Measurements from ENCODE around the gene JDP2. TPM values are rescaled to one million over a fixed set of nuclear protein-coding genes. Genes with fewer than 3 reads are reported as not detected.

JDP2 gene
- total RNA-seq, 1 experiment from 2014 or later = 22.8 TPM

- no peak overlapping the region for H3K27ac ChIP-seq (ENCODE audit: insufficient read length, low read depth, low read length)
- no peak overlapping the region for H2BK5ac ChIP-seq (ENCODE audit: insufficient read length, low read length)
- H3K23ac ChIP-seq (ENCODE audit: insufficient read length, low read depth, low read length) = no peak overlapping the region
- H2BK15ac ChIP-seq (ENCODE audit: low read depth, low read length) = no peak overlapping the region
- H3K79me2 ChIP-seq (ENCODE audit: insufficient read depth, low read length) = no peaks in the 10 kb centered on the region
- H4K5ac ChIP-seq (ENCODE audit: insufficient read length, low read depth, low read length) = no peak overlapping the region
- H3K4me3 Mint-ChIP-seq = no peak overlapping the region
- peaks cover 2% of the 10 kb centered on the region; the same call in 1 of the 2 replicates for H3K4me1 ChIP-seq (ENCODE audit: insufficient read depth, low read length)
- H3K36me3 Mint-ChIP-seq (ENCODE audit: insufficient read depth in 1 of 3, low read depth in 3 of 3) = no peaks in the 10 kb centered on the region
- WGBS (ENCODE audit: extremely low coverage, insufficient read length, low lambda C conversion rate) = no CpG with 5 or more reads among the region's 7 CpGs
- H3K18ac ChIP-seq (ENCODE audit: insufficient read length, low read depth, low read length) = no peak overlapping the region
- no peak overlapping the region for H3K56ac ChIP-seq (ENCODE audit: insufficient read length, low read depth, low read length)
- H3K23me2 ChIP-seq (ENCODE audit: insufficient read length, low read depth, low read length, poor library complexity, severe bottlenecking) = no peaks in the 10 kb centered on the region
- no peak overlapping the region for H4K8ac ChIP-seq (replicated peaks; ENCODE audit: insufficient read length, low read depth, low read length)
- no peaks in the 10 kb centered on the region for H4K20me1 ChIP-seq (ENCODE audit: control insufficient read depth, insufficient read depth, insufficient read length)
- no peak overlapping the region for H4K91ac ChIP-seq (ENCODE audit: insufficient read length, low read depth, low read length)
- H3K4me2 ChIP-seq (ENCODE audit: insufficient read depth, insufficient read length, low read length) = no peak overlapping the region
- TF ChIP-seq, protein P1, sequence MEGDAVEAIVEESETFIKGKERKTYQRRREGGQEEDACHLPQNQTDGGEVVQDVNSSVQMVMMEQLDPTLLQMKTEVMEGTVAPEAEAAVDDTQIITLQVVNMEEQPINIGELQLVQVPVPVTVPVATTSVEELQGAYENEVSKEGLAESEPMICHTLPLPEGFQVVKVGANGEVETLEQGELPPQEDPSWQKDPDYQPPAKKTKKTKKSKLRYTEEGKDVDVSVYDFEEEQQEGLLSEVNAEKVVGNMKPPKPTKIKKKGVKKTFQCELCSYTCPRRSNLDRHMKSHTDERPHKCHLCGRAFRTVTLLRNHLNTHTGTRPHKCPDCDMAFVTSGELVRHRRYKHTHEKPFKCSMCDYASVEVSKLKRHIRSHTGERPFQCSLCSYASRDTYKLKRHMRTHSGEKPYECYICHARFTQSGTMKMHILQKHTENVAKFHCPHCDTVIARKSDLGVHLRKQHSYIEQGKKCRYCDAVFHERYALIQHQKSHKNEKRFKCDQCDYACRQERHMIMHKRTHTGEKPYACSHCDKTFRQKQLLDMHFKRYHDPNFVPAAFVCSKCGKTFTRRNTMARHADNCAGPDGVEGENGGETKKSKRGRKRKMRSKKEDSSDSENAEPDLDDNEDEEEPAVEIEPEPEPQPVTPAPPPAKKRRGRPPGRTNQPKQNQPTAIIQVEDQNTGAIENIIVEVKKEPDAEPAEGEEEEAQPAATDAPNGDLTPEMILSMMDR (conservative IDR thresholded peaks at IDR 0.05) = no peak
- peaks cover 4% of the 10 kb centered on the region for H3K27me3 Mint-ChIP-seq (ENCODE audit: low read depth)
- no peak overlapping the region for H2BK12ac ChIP-seq (ENCODE audit: insufficient read length, low read depth, low read length)
- H2BK120ac ChIP-seq (ENCODE audit: low read depth, low read length, poor library complexity, severe bottlenecking) = no peak overlapping the region
- no peaks in the 10 kb centered on the region for H3K9me3 ChIP-seq (ENCODE audit: control insufficient read depth, low read depth, low read length)
- no peak overlapping the region for H3K4ac ChIP-seq (ENCODE audit: low read depth, low read length)
- DNase-seq = no peak
- H2AK5ac ChIP-seq (ENCODE audit: insufficient read length, low read length) = no peak overlapping the region
- H3K27me3 ChIP-seq (ENCODE audit: insufficient read depth, low read length) = no peaks in the 10 kb centered on the region
- no peak overlapping the region for H3K9ac ChIP-seq (ENCODE audit: extremely low read depth, insufficient read length, low read length)
- peaks cover 7 to 10% of the 10 kb centered on the region in 2 experiments for H3K4me1 Mint-ChIP-seq
- H3K79me1 ChIP-seq (ENCODE audit: insufficient read depth, low read depth, low read length, poor library complexity, severe bottlenecking) = no peaks in the 10 kb centered on the region
- no peak overlapping the region for H2BK20ac ChIP-seq (ENCODE audit: low read depth, low read length, poor library complexity, severe bottlenecking)
- H3K14ac ChIP-seq (ENCODE audit: insufficient read depth, low read length) = no peak overlapping the region
- no peak overlapping the region for H3K27ac Mint-ChIP-seq
- no peaks in the 10 kb centered on the region for H3K9me3 Mint-ChIP-seq
- no peak overlapping the region for H2AFZ ChIP-seq (ENCODE audit: low read length)
- no peak overlapping the region for H3T11ph ChIP-seq (ENCODE audit: low read length)
Measured at GRCh38 chr14:75391953-75392352, 35.9 kb upstream of the JDP2 start.
